ENCODE data around the gene PRDM16.

PRDM16 gene

GRCh38 chr1:3215198-3216014 lies 146.4 kb downstream of the PRDM16 start:
- TF ChIP-seq TCF4 (CRISPR knock-in tag; IDR thresholded peaks at IDR 0.05; ENCODE audit: borderline replicate concordance) (no peak), CSDC2 (CRISPR knock-in tag; IDR thresholded peaks at IDR 0.05) (no peak), ZNF565 (CRISPR knock-in tag; conservative IDR thresholded peaks at IDR 0.05; ENCODE audit: low read depth) (no peak), TSHZ2 (CRISPR knock-in tag; IDR thresholded peaks at IDR 0.05) (no peak), ZNF8 (CRISPR knock-in tag; IDR thresholded peaks at IDR 0.05) (no peak), SNAI2 (CRISPR knock-in tag; IDR thresholded peaks at IDR 0.05) (no peak), OSR1 (CRISPR knock-in tag; IDR thresholded peaks at IDR 0.05) (no peak), TOX (CRISPR knock-in tag; IDR thresholded peaks at IDR 0.05; ENCODE audit: borderline replicate concordance) (no peak), RARB (CRISPR knock-in tag; IDR thresholded peaks at IDR 0.05) (no peak), ARNTL (CRISPR knock-in tag; IDR thresholded peaks at IDR 0.05; ENCODE audit: borderline replicate concordance, low read depth) (no peak), ZNF70 (CRISPR knock-in tag; IDR thresholded peaks at IDR 0.05) (no peak)
- TF ChIP-seq, protein P1, sequence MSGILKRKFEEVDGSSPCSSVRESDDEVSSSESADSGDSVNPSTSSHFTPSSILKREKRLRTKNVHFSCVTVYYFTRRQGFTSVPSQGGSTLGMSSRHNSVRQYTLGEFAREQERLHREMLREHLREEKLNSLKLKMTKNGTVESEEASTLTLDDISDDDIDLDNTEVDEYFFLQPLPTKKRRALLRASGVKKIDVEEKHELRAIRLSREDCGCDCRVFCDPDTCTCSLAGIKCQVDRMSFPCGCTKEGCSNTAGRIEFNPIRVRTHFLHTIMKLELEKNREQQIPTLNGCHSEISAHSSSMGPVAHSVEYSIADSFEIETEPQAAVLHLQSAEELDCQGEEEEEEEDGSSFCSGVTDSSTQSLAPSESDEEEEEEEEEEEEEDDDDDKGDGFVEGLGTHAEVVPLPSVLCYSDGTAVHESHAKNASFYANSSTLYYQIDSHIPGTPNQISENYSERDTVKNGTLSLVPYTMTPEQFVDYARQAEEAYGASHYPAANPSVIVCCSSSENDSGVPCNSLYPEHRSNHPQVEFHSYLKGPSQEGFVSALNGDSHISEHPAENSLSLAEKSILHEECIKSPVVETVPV (CRISPR knock-in tag; IDR thresholded peaks at IDR 0.05) = no peak

GRCh38 chr1:3216015-3216391 lies 147.0 kb downstream of the PRDM16 start:
- no peak for ATAC-seq
- TF ChIP-seq ZNF70 (CRISPR knock-in tag; IDR thresholded peaks at IDR 0.05) = no peak
- TF ChIP-seq ZNF565 (CRISPR knock-in tag; conservative IDR thresholded peaks at IDR 0.05; ENCODE audit: low read depth) = no peak
- TF ChIP-seq ZNF8 (CRISPR knock-in tag; IDR thresholded peaks at IDR 0.05) = no peak
- no peak for TF ChIP-seq PATZ1 (CRISPR knock-in tag; IDR thresholded peaks at IDR 0.05; ENCODE audit: borderline replicate concordance)
- TF ChIP-seq RARB (CRISPR knock-in tag; IDR thresholded peaks at IDR 0.05) = no peak
- TF ChIP-seq SNAI2 (CRISPR knock-in tag; IDR thresholded peaks at IDR 0.05) = no peak
- TF ChIP-seq PPARA (CRISPR knock-in tag; IDR thresholded peaks at IDR 0.05; ENCODE audit: borderline replicate concordance) = no peak
- TF ChIP-seq CSDC2 (CRISPR knock-in tag; IDR thresholded peaks at IDR 0.05) = no peak
- no peak for TF ChIP-seq ISL1 (CRISPR knock-in tag; IDR thresholded peaks at IDR 0.05)
- no peak for TF ChIP-seq TSHZ2 (CRISPR knock-in tag; IDR thresholded peaks at IDR 0.05)
- no peak for TF ChIP-seq ZFP30 (CRISPR knock-in tag; IDR thresholded peaks at IDR 0.05)
- no peak for TF ChIP-seq ZC3H10 (CRISPR knock-in tag; IDR thresholded peaks at IDR 0.05)
- TF ChIP-seq TCF4 (CRISPR knock-in tag; IDR thresholded peaks at IDR 0.05; ENCODE audit: borderline replicate concordance) = no peak
- TF ChIP-seq GLIS3 (CRISPR knock-in tag; IDR thresholded peaks at IDR 0.05) = no peak
- TF ChIP-seq BACH2 (CRISPR knock-in tag; IDR thresholded peaks at IDR 0.05; ENCODE audit: borderline replicate concordance) = no peak
- TF ChIP-seq, protein P1 (CRISPR knock-in tag; IDR thresholded peaks at IDR 0.05) = no peak
- no peak for TF ChIP-seq OSR1 (CRISPR knock-in tag; IDR thresholded peaks at IDR 0.05)
- TF ChIP-seq ARNTL (CRISPR knock-in tag; IDR thresholded peaks at IDR 0.05; ENCODE audit: borderline replicate concordance, low read depth) = no peak
- TF ChIP-seq, protein P2, sequence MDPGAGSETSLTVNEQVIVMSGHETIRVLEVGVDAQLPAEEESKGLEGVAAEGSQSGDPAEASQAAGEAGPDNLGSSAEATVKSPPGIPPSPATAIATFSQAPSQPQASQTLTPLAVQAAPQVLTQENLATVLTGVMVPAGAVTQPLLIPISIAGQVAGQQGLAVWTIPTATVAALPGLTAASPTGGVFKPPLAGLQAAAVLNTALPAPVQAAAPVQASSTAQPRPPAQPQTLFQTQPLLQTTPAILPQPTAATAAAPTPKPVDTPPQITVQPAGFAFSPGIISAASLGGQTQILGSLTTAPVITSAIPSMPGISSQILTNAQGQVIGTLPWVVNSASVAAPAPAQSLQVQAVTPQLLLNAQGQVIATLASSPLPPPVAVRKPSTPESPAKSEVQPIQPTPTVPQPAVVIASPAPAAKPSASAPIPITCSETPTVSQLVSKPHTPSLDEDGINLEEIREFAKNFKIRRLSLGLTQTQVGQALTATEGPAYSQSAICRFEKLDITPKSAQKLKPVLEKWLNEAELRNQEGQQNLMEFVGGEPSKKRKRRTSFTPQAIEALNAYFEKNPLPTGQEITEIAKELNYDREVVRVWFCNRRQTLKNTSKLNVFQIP (CRISPR knock-in tag; IDR thresholded peaks at IDR 0.05; ENCODE audit: borderline replicate concordance, low read depth) = no peak
- TF ChIP-seq CREB5 (CRISPR knock-in tag; IDR thresholded peaks at IDR 0.05; ENCODE audit: low read depth) = no peak

More at GRCh38 chr1:3215198-3216014, 146.4 kb downstream of the PRDM16 start:
- ATAC-seq = no peak
